Glutamatergic neuron (in vitro differentiated cells): Measurements from ENCODE around the gene TNRC18. TPM values are rescaled to one million over a fixed set of nuclear protein-coding genes. Genes with fewer than 3 reads are reported as not detected.
"Not testable (repeated sequence)": the region's sequence is repeated elsewhere in the genome, so short reads cannot be mapped to it uniquely, and the experiment has no call there.

Source experiments
- DNase-seq: peaks from one replicate; pipeline ENCODE4 v3.0.0; 2022
- H3K27ac Mint-ChIP-seq: one replicate; pipeline ENCODE4 v1.8.0; 2020; ENCODE audit warnings: mild to moderate bottlenecking, mixed read lengths, inconsistent platforms; ENCODE audit not compliant: unreplicated experiment
- H3K27me3 Mint-ChIP-seq: one replicate; pipeline ENCODE4 v1.8.0; 2020; ENCODE audit warnings: mild to moderate bottlenecking, moderate library complexity, mixed read lengths, inconsistent platforms; ENCODE audit not compliant: unreplicated experiment
- H3K36me3 Mint-ChIP-seq: one replicate; pipeline ENCODE4 v1.8.0; 2020; ENCODE audit warnings: mild to moderate bottlenecking, mixed read lengths, inconsistent platforms; ENCODE audit not compliant: unreplicated experiment
- H3K4me1 Mint-ChIP-seq: one replicate; pipeline ENCODE4 v1.8.0; 2020; ENCODE audit warnings: mild to moderate bottlenecking, low read depth, mixed read lengths, inconsistent platforms; ENCODE audit not compliant: unreplicated experiment
- H3K4me3 Mint-ChIP-seq: one replicate; pipeline ENCODE4 v1.8.0; 2020; ENCODE audit warnings: mild to moderate bottlenecking, mixed read lengths, inconsistent platforms; ENCODE audit not compliant: unreplicated experiment
- H3K9me3 Mint-ChIP-seq: one replicate; pipeline ENCODE4 v1.8.0; 2020; ENCODE audit warnings: mild to moderate bottlenecking, moderate library complexity, mixed read lengths, inconsistent platforms; ENCODE audit not compliant: unreplicated experiment
- total RNA-seq: library from RNA; stranded (reverse); fragmentation: NEBNext Ultra II Directional; extraction: Animal tissue kit (Norgen Biotek cat#: 25700); gene quantifications from one replicate; pipeline ENCODE4 v1.2.1, GENCODE V29; 2021; ENCODE audit not compliant: unreplicated experiment
- TF ChIP-seq, protein P1 (sequence below): fragments of 200-600 bp; sonication (generic); IDR thresholded peaks from one replicate; pipeline ENCODE4 v1.5.0; 2021; ENCODE audit not compliant: partially characterized antibody, unreplicated experiment

The TNRC18 gene
- total RNA-seq, 1 donor from 2014 or later: 54.6 TPM

GRCh38 chr7:5360451-5360850, 63.2 kb downstream of the TNRC18 start:
- Mint-ChIP-seq H3K36me3 (no peaks in the 10 kb centered on the region), H3K27me3 (no peaks in the 10 kb centered on the region), H3K4me1 (no peaks in the 10 kb centered on the region), H3K27ac (peak overlapping the region; percentile 22), H3K4me3 (no peak overlapping the region), H3K9me3 (peaks cover 6% of the 10 kb centered on the region)
- TF ChIP-seq, protein P1, sequence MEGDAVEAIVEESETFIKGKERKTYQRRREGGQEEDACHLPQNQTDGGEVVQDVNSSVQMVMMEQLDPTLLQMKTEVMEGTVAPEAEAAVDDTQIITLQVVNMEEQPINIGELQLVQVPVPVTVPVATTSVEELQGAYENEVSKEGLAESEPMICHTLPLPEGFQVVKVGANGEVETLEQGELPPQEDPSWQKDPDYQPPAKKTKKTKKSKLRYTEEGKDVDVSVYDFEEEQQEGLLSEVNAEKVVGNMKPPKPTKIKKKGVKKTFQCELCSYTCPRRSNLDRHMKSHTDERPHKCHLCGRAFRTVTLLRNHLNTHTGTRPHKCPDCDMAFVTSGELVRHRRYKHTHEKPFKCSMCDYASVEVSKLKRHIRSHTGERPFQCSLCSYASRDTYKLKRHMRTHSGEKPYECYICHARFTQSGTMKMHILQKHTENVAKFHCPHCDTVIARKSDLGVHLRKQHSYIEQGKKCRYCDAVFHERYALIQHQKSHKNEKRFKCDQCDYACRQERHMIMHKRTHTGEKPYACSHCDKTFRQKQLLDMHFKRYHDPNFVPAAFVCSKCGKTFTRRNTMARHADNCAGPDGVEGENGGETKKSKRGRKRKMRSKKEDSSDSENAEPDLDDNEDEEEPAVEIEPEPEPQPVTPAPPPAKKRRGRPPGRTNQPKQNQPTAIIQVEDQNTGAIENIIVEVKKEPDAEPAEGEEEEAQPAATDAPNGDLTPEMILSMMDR: no peak
- DNase-seq: no peak

- H3K4me1 Mint-ChIP-seq, H3K27me3 Mint-ChIP-seq, H3K27ac Mint-ChIP-seq, H3K36me3 Mint-ChIP-seq, H3K9me3 Mint-ChIP-seq, H3K4me3 Mint-ChIP-seq, DNase-seq: not testable (repeated sequence)
These were observed 63.6 kb downstream of the TNRC18 start for GRCh38 chr7:5360021-5360420.

- Mint-ChIP-seq H3K27me3 (peaks cover 5% of the 10 kb centered on the region), H3K36me3 (no peaks in the 10 kb centered on the region), H3K4me1 (peaks cover 7% of the 10 kb centered on the region), H3K9me3 (peaks cover 6% of the 10 kb centered on the region), H3K27ac (no peak overlapping the region), H3K4me3 (no peak overlapping the region)
- no peak for DNase-seq
- TF ChIP-seq, protein P1: no peak
These were observed 64.3 kb downstream of the TNRC18 start for GRCh38 chr7:5359344-5359743.

GRCh38 chr7:5357951-5358350, 65.7 kb downstream of the TNRC18 start:
- peaks cover 4% of the 10 kb centered on the region for H3K9me3 Mint-ChIP-seq
- DNase-seq: no peak
- no peak overlapping the region for H3K27ac Mint-ChIP-seq
- TF ChIP-seq, protein P1: no peak
- H3K4me1 Mint-ChIP-seq: peaks cover 10% of the 10 kb centered on the region
- H3K36me3 Mint-ChIP-seq: no peaks in the 10 kb centered on the region
- peaks cover 7% of the 10 kb centered on the region for H3K27me3 Mint-ChIP-seq
- no peak overlapping the region for H3K4me3 Mint-ChIP-seq

DNA sequence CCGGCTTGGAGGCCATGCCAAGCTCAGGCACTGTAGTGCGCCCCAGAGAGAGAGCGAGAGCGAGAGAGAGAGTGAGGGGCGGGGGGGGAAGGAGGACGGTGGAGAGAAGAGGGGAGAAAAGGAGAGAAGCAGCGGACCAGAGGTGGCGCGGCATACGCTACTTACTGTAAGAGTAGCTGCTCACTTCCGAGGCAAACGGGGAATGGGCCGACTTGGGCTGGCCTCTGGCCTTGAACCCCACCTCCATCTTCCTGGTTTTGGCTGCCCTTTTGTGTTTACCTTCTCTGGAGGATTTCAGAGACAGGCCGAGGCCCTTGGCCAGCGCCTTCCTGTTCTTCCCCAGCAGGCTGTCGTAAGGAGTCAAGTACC, 66.9 kb downstream of the TNRC18 start:
- Mint-ChIP-seq H3K4me1 (peaks cover 10% of the 10 kb centered on the region), H3K36me3 (no peaks in the 10 kb centered on the region), H3K27ac (no peak overlapping the region), H3K4me3 (no peak overlapping the region), H3K9me3 (peaks cover 4% of the 10 kb centered on the region), H3K27me3 (peaks cover 7% of the 10 kb centered on the region)
- TF ChIP-seq, protein P1: no peak
- no peak for DNase-seq
